LNCAP (cell line): ENCODE data around the gene MYO7A.

ENCODE experiments used
- CTCF ChIP-seq: fragments of 450-650 bp; IDR thresholded peaks from 2 replicates; pipeline ENCODE4 v1.5.1; 2017; ENCODE audit warnings: mild to moderate bottlenecking

Gene MYO7A

GRCh38 chr11:77094841-77095365, 33.1 kb upstream of the MYO7A start:
- TF ChIP-seq CTCF, result no peak

- TF ChIP-seq CTCF, result no peak
Observed at GRCh38 chr11:77095551-77096490, 32.2 kb upstream of the MYO7A start.

- TF ChIP-seq CTCF, result no peak
Observed at GRCh38 chr11:77096591-77097019, 31.4 kb upstream of the MYO7A start.

- TF ChIP-seq CTCF, result no peak
Observed at GRCh38 chr11:77100166-77101042, 27.6 kb upstream of the MYO7A start.

- peak; percentile 27; the same call in 1 of the 2 replicates for TF ChIP-seq CTCF
Observed at GRCh38 chr11:77101043-77101537, 27.0 kb upstream of the MYO7A start.

GRCh38 chr11:77102246-77103210, 25.5 kb upstream of the MYO7A start, which contains the start of gene OMP:
OMP (plus strand) TSS chr11:77102840; CDS start chr11:77102840, 0 bp downstream.
- TF ChIP-seq CTCF, result no peak
